WTC11 (cell line): ENCODE results near the gene PUSL1. TPM values are rescaled to one million over a fixed set of nuclear protein-coding genes. Genes with fewer than 3 reads are reported as not detected.

ENCODE experiments used
- ATAC-seq: fragments of 200-7000 bp; cut with Tn5 transposase; 2 replicates; pipeline ENCODE4 v1.10.0; 2021; ENCODE audit warnings: mild to moderate bottlenecking, moderate library complexity
- CTCF ChIA-PET: fragments of 300-600 bp; sonication (Branson Sonifier 250); formaldehyde crosslinking; loops from one replicate; lab custom pipeline; 2021; ENCODE audit warnings: antibody characterized with exemption; lab: Charles Lee
- POLR2A ChIA-PET: fragments of 350-600 bp; sonication (Branson Sonifier 250); formaldehyde crosslinking; loops from one replicate; lab custom pipeline; 2021; ENCODE audit warnings: antibody characterized with exemption; lab: Charles Lee
- DNase-seq: peaks from one replicate; pipeline ENCODE4 v3.0.0; 2021; ENCODE audit warnings: low spot score
- H3K27ac Mint-ChIP-seq: 2 replicates; pipeline ENCODE4 v1.8.0; 2021; ENCODE audit warnings: mixed read lengths
- H3K27me3 Mint-ChIP-seq: 2 replicates; pipeline ENCODE4 v1.8.0; 2021; ENCODE audit warnings: low read depth, mild to moderate bottlenecking, moderate library complexity, mixed read lengths
- H3K36me3 Mint-ChIP-seq: 2 replicates; pipeline ENCODE4 v1.8.0; 2021; ENCODE audit warnings: mixed read lengths
- H3K4me1 Mint-ChIP-seq: 2 replicates; pipeline ENCODE4 v1.8.0; 2022; ENCODE audit warnings: mixed read lengths
- H3K4me3 Mint-ChIP-seq: 2 replicates; pipeline ENCODE4 v1.8.0; 2021; ENCODE audit warnings: mild to moderate bottlenecking, moderate library complexity, mixed read lengths
- H3K9me3 Mint-ChIP-seq: 2 replicates; pipeline ENCODE4 v1.8.0; 2021; ENCODE audit warnings: mixed read lengths
- E2F4 ChIP-seq: sonication (generic); formaldehyde crosslinking; IDR thresholded peaks from 2 replicates; pipeline ENCODE4 v1.8.1; 2022; ENCODE audit warnings: low read depth, mild to moderate bottlenecking, moderate library complexity, missing genetic modification reagents, borderline replicate concordance
- ELF4 ChIP-seq: sonication (generic); formaldehyde crosslinking; IDR thresholded peaks from 2 replicates; pipeline ENCODE4 v1.8.1; 2022; ENCODE audit warnings: low read depth, mild to moderate bottlenecking, moderate library complexity, missing genetic modification reagents
- GRHL2 ChIP-seq: fragments of 250-450 bp; sonication (Bioruptor Pico); IDR thresholded peaks from 2 replicates; pipeline ENCODE4 v1.8.0; 2022; ENCODE audit warnings: mild to moderate bottlenecking, moderate library complexity; ENCODE audit not compliant: insufficient replicate concordance, severe bottlenecking
- IRF2 ChIP-seq: sonication (generic); formaldehyde crosslinking; IDR thresholded peaks from 2 replicates; pipeline ENCODE4 v1.8.0; 2022; ENCODE audit warnings: low read depth, missing genetic modification reagents, borderline replicate concordance
- SOX15 ChIP-seq: fragments of 250-450 bp; sonication (Bioruptor Pico); IDR thresholded peaks from 2 replicates; pipeline ENCODE4 v1.9.0; 2021; ENCODE audit warnings: mild to moderate bottlenecking
- TEAD1 ChIP-seq: sonication (generic); formaldehyde crosslinking; IDR thresholded peaks from 2 replicates; pipeline ENCODE4 v1.8.0; 2022; ENCODE audit warnings: mild to moderate bottlenecking, missing genetic modification reagents
- ZBTB43 ChIP-seq: sonication (generic); formaldehyde crosslinking; IDR thresholded peaks from 2 replicates; pipeline ENCODE4 v1.8.1; 2023; ENCODE audit warnings: mild to moderate bottlenecking, missing genetic modification reagents
- ZNF219 ChIP-seq: sonication (generic); formaldehyde crosslinking; IDR thresholded peaks from 2 replicates; pipeline ENCODE4 v1.8.0; 2023; ENCODE audit warnings: missing genetic modification reagents, mild to moderate bottlenecking, borderline replicate concordance
- ZNF317 ChIP-seq: sonication (generic); formaldehyde crosslinking; IDR thresholded peaks from 2 replicates; pipeline ENCODE4 v1.8.1; 2023; ENCODE audit warnings: low read depth, mild to moderate bottlenecking, moderate library complexity, missing genetic modification reagents, borderline replicate concordance
- total RNA-seq: library from RNA; stranded (reverse); gene quantifications from 3 replicates; pipeline ENCODE4 v1.2.3, GENCODE V29; 2021
- TF ChIP-seq, protein P1 (sequence below): sonication (generic); formaldehyde crosslinking; IDR thresholded peaks from 2 replicates; pipeline ENCODE4 v1.8.1; 2023; ENCODE audit warnings: mild to moderate bottlenecking, missing genetic modification reagents, moderate library complexity
- TF ChIP-seq, protein P2 (sequence below): sonication (generic); formaldehyde crosslinking; IDR thresholded peaks from 2 replicates; pipeline ENCODE4 v1.8.1; 2022; ENCODE audit warnings: missing genetic modification reagents, borderline replicate concordance
- TF ChIP-seq, protein P3 (sequence below): sonication (generic); formaldehyde crosslinking; IDR thresholded peaks from 2 replicates; pipeline ENCODE4 v1.8.1; 2022; ENCODE audit warnings: low read depth, missing genetic modification reagents, borderline replicate concordance
- TF ChIP-seq, protein P4 (sequence below): fragments of 200-600 bp; IDR thresholded peaks from 2 replicates; pipeline ENCODE4 v1.8.0; 2022; ENCODE audit warnings: antibody characterized with exemption
- TF ChIP-seq, protein P5 (sequence below): fragments of 250-450 bp; sonication (Bioruptor Pico); IDR thresholded peaks from 2 replicates; pipeline ENCODE4 v1.8.0; 2021; ENCODE audit warnings: mild to moderate bottlenecking

PUSL1 gene
- total RNA-seq, 1 experiment from 2014 or later = 51.5 TPM

DNA sequence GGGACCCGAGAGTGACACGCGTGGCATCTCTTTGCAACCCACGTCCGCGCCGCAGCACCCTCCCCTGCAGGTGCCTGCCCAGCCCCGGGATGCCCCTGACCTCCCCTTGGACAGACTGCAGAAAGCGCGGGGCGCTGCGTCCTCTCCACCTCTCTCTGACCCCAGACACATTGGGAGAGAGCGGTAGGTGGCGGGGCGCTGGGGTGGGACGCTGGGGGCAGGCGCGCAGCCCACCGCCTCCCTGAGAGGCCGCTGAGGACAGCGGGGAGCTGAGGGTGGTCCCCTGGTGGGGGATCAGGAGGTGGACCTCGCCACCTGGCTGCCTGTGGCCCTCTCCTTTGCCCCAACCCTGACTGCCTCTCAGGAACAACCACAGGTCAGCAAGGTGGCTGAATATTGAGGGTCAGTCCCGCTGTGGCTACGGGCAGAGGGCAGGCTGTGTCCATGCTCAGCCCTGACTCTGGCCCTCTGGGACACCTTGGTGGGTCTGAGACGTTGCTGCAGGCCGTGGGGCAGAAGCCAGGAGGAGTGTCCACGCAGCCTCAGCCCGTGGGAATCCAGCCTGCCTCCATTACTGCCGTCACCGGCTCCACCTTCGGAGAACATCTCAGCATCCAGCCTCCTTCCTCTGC, 34.0 kb upstream of the PUSL1 start:
- TF ChIP-seq, protein P1, sequence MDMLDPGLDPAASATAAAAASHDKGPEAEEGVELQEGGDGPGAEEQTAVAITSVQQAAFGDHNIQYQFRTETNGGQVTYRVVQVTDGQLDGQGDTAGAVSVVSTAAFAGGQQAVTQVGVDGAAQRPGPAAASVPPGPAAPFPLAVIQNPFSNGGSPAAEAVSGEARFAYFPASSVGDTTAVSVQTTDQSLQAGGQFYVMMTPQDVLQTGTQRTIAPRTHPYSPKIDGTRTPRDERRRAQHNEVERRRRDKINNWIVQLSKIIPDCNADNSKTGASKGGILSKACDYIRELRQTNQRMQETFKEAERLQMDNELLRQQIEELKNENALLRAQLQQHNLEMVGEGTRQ (CRISPR knock-in tag) = no peak
- TF ChIP-seq, protein P2, sequence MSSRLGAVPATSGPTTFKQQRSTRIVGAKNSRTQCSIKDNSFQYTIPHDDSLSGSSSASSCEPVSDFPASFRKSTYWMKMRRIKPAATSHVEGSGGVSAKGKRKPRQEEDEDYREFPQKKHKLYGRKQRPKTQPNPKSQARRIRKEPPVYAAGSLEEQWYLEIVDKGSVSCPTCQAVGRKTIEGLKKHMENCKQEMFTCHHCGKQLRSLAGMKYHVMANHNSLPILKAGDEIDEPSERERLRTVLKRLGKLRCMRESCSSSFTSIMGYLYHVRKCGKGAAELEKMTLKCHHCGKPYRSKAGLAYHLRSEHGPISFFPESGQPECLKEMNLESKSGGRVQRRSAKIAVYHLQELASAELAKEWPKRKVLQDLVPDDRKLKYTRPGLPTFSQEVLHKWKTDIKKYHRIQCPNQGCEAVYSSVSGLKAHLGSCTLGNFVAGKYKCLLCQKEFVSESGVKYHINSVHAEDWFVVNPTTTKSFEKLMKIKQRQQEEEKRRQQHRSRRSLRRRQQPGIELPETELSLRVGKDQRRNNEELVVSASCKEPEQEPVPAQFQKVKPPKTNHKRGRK = no peak
- TF ChIP-seq, protein P3, sequence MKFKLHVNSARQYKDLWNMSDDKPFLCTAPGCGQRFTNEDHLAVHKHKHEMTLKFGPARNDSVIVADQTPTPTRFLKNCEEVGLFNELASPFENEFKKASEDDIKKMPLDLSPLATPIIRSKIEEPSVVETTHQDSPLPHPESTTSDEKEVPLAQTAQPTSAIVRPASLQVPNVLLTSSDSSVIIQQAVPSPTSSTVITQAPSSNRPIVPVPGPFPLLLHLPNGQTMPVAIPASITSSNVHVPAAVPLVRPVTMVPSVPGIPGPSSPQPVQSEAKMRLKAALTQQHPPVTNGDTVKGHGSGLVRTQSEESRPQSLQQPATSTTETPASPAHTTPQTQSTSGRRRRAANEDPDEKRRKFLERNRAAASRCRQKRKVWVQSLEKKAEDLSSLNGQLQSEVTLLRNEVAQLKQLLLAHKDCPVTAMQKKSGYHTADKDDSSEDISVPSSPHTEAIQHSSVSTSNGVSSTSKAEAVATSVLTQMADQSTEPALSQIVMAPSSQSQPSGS (CRISPR knock-in tag) = no peak
- Mint-ChIP-seq H3K4me1 (peaks cover 23% of the 10 kb centered on the region), H3K36me3 (peaks cover 5% of the 10 kb centered on the region), H3K9me3 (peaks cover 5% of the 10 kb centered on the region), H3K27ac (no peak overlapping the region), H3K4me3 (peak overlapping the region; percentile 67), H3K27me3 (no peaks in the 10 kb centered on the region)
- ChIA-PET POLR2A (interaction anchor here (1.4 kb wide), 1 partner anchor 17 kb away, joined by 5 read pairs; no protein-coding TSS in a partner anchor), CTCF (interaction anchor here (1.0 to 2.2 kb wide), 10 partner anchors 10 to 290 kb away, joined by 3 to 25 read pairs (median 4); no protein-coding TSS in a partner anchor)
- peak; percentile 43 for ATAC-seq
- DNase-seq = peak; percentile 35

DNA sequence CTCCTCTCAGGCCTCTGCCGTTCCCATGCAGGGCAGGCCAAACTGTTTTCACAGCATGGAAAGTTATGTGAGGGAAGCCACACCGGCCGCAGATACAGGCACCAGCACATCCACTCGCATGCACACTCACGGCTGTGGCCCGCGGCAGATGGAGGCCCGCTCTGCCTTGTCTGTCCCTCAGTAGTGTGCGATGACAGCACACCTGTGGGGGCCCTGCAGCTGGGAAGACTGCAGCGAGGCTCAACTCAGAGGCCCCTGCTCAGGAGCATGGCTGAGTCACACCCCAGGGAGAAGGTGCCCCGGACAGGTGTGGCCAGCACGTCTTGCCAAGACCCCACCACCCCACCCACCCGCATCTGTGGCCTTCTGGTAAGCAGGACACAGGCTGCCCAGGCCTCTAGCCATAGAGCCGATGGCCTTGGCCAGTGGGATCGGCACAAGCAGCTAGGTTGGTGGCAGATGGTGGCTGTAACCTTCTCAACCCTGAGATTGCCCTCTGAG, 33.4 kb upstream of the PUSL1 start:
- Mint-ChIP-seq H3K36me3 (peaks cover 2% of the 10 kb centered on the region), H3K4me3 (peak overlapping the region; percentile 67), H3K27ac (no peak overlapping the region), H3K9me3 (peaks cover 5% of the 10 kb centered on the region), H3K4me1 (peaks cover 23% of the 10 kb centered on the region), H3K27me3 (no peaks in the 10 kb centered on the region)
- POLR2A ChIA-PET = no interaction called here
- DNase-seq (no peak), ATAC-seq (no peak)
- TF ChIP-seq GRHL2 (CRISPR knock-in tag) = no peak
- TF ChIP-seq, protein P1 (CRISPR knock-in tag) = no peak
- TF ChIP-seq, protein P4, sequence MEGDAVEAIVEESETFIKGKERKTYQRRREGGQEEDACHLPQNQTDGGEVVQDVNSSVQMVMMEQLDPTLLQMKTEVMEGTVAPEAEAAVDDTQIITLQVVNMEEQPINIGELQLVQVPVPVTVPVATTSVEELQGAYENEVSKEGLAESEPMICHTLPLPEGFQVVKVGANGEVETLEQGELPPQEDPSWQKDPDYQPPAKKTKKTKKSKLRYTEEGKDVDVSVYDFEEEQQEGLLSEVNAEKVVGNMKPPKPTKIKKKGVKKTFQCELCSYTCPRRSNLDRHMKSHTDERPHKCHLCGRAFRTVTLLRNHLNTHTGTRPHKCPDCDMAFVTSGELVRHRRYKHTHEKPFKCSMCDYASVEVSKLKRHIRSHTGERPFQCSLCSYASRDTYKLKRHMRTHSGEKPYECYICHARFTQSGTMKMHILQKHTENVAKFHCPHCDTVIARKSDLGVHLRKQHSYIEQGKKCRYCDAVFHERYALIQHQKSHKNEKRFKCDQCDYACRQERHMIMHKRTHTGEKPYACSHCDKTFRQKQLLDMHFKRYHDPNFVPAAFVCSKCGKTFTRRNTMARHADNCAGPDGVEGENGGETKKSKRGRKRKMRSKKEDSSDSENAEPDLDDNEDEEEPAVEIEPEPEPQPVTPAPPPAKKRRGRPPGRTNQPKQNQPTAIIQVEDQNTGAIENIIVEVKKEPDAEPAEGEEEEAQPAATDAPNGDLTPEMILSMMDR = no peak
- TF ChIP-seq ELF4 = no peak
- TF ChIP-seq, protein P3 (CRISPR knock-in tag) = no peak
- TF ChIP-seq ZNF219 (CRISPR knock-in tag) = no peak
- TF ChIP-seq SOX15 = no peak
- TF ChIP-seq TEAD1 = no peak
- no peak for TF ChIP-seq ZBTB43
- TF ChIP-seq ZNF317 (CRISPR knock-in tag) = no peak
- TF ChIP-seq E2F4 (CRISPR knock-in tag) = no peak
- TF ChIP-seq, protein P5, sequence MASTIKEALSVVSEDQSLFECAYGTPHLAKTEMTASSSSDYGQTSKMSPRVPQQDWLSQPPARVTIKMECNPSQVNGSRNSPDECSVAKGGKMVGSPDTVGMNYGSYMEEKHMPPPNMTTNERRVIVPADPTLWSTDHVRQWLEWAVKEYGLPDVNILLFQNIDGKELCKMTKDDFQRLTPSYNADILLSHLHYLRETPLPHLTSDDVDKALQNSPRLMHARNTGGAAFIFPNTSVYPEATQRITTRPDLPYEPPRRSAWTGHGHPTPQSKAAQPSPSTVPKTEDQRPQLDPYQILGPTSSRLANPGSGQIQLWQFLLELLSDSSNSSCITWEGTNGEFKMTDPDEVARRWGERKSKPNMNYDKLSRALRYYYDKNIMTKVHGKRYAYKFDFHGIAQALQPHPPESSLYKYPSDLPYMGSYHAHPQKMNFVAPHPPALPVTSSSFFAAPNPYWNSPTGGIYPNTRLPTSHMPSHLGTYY (CRISPR knock-in tag) = no peak
- no peak for TF ChIP-seq IRF2 (CRISPR knock-in tag)
- CTCF ChIA-PET = interaction anchor here (0.8 to 2.2 kb wide), 4 partner anchors 9 to 17 kb away, joined by 3 to 25 read pairs (median 6); no protein-coding TSS in a partner anchor
